Measurements from ENCODE around the gene NAA80. TPM values are rescaled to one million over a fixed set of nuclear protein-coding genes. Genes with fewer than 3 reads are reported as not detected.

Gene NAA80
- total RNA-seq, 6 experiments from 2014 or later, result 2.5 to 6.2 (median 3.5) TPM

GRCh38 chr3:50294492-50295403 lies 4.5 kb downstream of the NAA80 start:
- Histone ChIP-seq H3K36me3 (peaks cover 0 to 5% (median 2%) of the 10 kb centered on the region in 4 donors), H3K4me1 (peaks cover 0 to 21% (median 6%) of the 10 kb centered on the region in 4 donors), H3K9me3 (no peaks in the 10 kb centered on the region), H3K27me3 (no peaks in the 10 kb centered on the region), H3K4me3 (no peak overlapping the region), H3K27ac (no peak overlapping the region)
- ATAC-seq, result no peak
- intact Hi-C loops (cut with DNase I), result no loop called here
- DNase-seq, result no peak
- WGBS (ENCODE audit: insufficient coverage, low coverage, low lambda C conversion rate, missing lambda C conversion rate), result 84% methylated on average over 8 of the region's 22 CpGs
- TF ChIP-seq POLR2A (IDR thresholded peaks at IDR 0.05) (no peak), CTCF (IDR thresholded peaks at IDR 0.05) (no peak)

DNA sequence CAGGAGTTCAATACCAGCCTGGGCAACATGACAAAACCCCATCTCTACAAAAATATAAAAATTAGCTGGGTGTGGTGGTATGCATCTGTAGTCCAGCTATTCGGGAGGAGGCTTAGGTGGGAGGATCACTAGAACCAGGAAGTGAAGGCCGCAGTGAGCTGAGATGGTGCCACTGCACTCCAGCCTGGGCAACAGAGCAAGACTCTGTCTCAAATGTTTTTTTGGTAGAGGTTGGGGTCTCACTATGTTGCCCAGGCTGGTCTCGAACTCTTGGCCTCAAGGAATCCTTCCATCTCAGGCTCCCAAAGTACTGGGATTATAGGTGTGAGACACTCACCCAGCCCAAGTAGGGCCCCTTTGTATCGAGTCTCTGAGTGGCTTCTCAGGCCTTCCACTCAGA lies 5.1 kb downstream of the NAA80 start:
- DNase-seq (no peak), ATAC-seq (no peak)
- H3K27me3 ChIP-seq, result no peaks in the 10 kb centered on the region
- H3K4me1 ChIP-seq, result peaks cover 0 to 20% (median 5%) of the 10 kb centered on the region in 4 donors
- intact Hi-C loops (cut with DNase I), result no loop called here
- no CpG with 5 or more reads among the region's 4 CpGs for WGBS (ENCODE audit: insufficient coverage, low coverage, low lambda C conversion rate, missing lambda C conversion rate)
- no peaks in the 10 kb centered on the region for H3K9me3 ChIP-seq
- no peak overlapping the region for H3K4me3 ChIP-seq
- peaks cover 0 to 12% (median 4%) of the 10 kb centered on the region in 4 donors for H3K36me3 ChIP-seq
- H3K27ac ChIP-seq, result no peak overlapping the region
- TF ChIP-seq POLR2A (IDR thresholded peaks at IDR 0.05) (no peak), CTCF (IDR thresholded peaks at IDR 0.05) (no peak)

DNA sequence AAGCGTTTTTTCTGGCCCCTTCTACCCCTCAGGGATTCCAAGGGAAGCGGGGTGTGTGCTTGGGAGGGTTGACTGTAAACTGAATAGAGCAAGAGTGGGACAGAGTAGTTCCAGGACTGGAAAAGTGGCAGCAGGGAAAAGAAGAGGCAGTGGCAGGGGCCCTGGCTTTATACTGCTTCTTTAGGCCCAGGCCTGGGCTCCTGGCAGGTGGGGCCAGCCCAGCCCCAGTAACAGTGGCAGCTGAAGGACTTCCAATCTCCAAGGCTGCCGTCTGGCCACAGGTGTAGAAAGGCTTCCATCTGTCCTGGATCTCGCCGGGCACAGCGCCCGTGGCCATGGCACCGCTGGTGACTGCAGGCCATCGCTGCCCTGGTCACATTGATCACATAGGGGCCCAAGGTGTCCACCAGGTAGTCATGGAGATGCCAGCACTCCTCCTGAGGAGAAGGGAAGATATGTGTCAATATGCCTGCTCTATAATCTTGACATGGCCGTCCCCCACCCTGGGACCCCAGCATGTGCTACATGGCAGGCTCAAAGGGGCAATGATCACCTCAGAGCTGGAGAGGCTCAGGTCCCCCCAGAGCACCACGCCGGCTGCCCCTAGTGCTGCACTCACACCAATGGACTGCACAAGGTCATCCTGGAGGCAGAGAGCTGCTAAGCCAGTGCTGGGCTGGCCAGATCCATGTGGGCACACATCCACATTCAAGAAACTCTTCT lies 6.0 kb downstream of the NAA80 start:
- peak overlapping the region in 2 of 3 donors; percentile 90 to 94 for H3K27ac ChIP-seq
- H3K27me3 ChIP-seq, result no peaks in the 10 kb centered on the region
- ATAC-seq (no peak), DNase-seq (no peak)
- H3K4me3 ChIP-seq, result peak overlapping the region in 2 of 3 donors; percentile 91
- intact Hi-C loops (cut with DNase I), result no loop called here
- 42% methylated on average over 2 of the region's 12 CpGs for WGBS (ENCODE audit: insufficient coverage, low coverage, low lambda C conversion rate, missing lambda C conversion rate)
- H3K9me3 ChIP-seq, result no peaks in the 10 kb centered on the region
- peaks cover 0 to 13% (median 4%) of the 10 kb centered on the region in 4 donors for H3K4me1 ChIP-seq
- TF ChIP-seq POLR2A (IDR thresholded peaks at IDR 0.05) (no peak), CTCF (IDR thresholded peaks at IDR 0.05) (no peak)
- H3K36me3 ChIP-seq, result peaks cover 0 to 20% (median 8%) of the 10 kb centered on the region in 4 donors

DNA sequence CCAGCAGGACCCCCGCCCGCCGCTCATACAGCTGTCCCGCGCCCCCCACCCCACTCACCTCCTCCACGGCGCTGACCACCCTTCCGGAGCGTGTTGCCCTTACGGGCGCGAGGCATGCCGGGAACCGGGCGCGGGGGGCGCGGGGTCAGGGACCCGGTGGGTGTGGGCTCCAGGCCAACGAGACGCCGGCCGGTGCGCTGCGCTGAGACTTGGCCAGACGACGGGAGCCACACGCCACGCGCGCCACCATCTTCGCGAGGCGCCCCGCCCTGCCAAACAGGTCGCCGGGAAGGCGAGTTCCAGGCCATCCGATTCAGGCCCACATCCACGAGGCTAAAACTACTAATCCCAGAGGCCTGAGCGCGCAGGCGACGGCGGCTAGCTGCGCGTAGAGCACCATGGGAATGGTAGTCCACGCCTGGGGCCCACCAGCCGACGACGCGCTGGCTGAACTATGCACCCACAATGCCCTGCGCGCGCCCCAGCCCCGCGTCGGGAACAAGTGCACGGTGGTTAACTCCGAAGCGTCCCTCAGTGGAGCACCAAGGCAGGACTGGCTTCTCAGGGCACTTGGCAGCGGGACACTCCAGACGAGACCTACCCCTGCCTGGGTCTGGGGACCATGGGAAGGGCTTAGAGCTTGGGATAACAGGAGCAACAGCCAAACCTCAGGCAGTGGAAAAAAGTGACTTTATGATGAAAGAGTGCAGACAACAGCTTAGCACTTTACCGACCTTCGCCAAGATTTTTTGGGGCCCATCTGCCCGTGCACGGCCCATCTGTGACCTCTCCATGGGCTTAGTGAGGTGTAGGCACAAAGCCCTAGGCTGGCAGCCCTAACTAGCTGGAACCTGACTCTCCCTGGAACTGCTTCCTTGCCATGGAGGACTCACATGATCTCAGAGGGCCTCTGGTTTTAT lies 6.8 kb downstream of the NAA80 start, which contains the start of gene IFRD2:
Gene IFRD2 (minus strand): TSS at position 271 of the 920 bp plus-strand sequence. CDS start 155 bp downstream, at position 116.
- H3K4me1 ChIP-seq, result peaks cover 0 to 13% (median 4%) of the 10 kb centered on the region in 4 donors
- ATAC-seq, result peak; percentile 85 to 92 (median 92)
- under 1% methylated on average over 21 of the region's 67 CpGs for WGBS (ENCODE audit: insufficient coverage, low coverage, low lambda C conversion rate, missing lambda C conversion rate)

More for the DNA sequence above, 6.8 kb downstream of the NAA80 start, which contains the start of gene IFRD2:
- peak within 1 kb of the TSS; percentile 69 to 94 (median 90) for H3K27ac ChIP-seq
- TF ChIP-seq POLR2A (IDR thresholded peaks at IDR 0.05) (peak; percentile 72), CTCF (IDR thresholded peaks at IDR 0.05) (no peak)
- H3K27me3 ChIP-seq, result no peaks in the 10 kb centered on the region
- peak within 1 kb of the TSS; percentile 63 to 91 (median 91) for H3K4me3 ChIP-seq
- peaks cover 0 to 28% (median 11%) of the 10 kb centered on the region in 4 donors for H3K36me3 ChIP-seq
- H3K9me3 ChIP-seq, result no peaks in the 10 kb centered on the region
- intact Hi-C loops (cut with DNase I), result no loop called here
- peak; percentile 98 to 99 (median 99) for DNase-seq
